SK-N-MC (cell line): ENCODE results near the gene LIMK1.
"Not testable (repeated sequence)": the region's sequence is repeated elsewhere in the genome, so short reads cannot be mapped to it uniquely, and the experiment has no call there.

ENCODE experiments used
- DNase-seq: peaks from one replicate; pipeline ENCODE4 v3.0.0-alpha.2; 2011; ENCODE audit warnings: low read depth, low spot score
- H3K27ac ChIP-seq: fragments of 200-600 bp; sonication (generic); 2 replicates; pipeline ENCODE4 v1.5.1; 2016; ENCODE audit warnings: mixed run types
- H3K36me3 ChIP-seq: fragments of 200-600 bp; sonication (generic); 2 replicates; pipeline ENCODE4 v1.6.1; 2017; ENCODE audit warnings: antibody characterized with exemption, low read length, mixed read lengths; ENCODE audit not compliant: insufficient read depth
- H3K4me3 ChIP-seq: fragments of 200-600 bp; sonication (generic); 2 replicates; pipeline ENCODE4 v1.5.1; 2016
- H3K9ac ChIP-seq: fragments of 200-600 bp; sonication (generic); 2 replicates; pipeline ENCODE4 v1.8.0; 2017; ENCODE audit warnings: mixed run types, mixed read lengths; ENCODE audit not compliant: insufficient read length
- H3K9me3 ChIP-seq: fragments of 200-600 bp; sonication (generic); 2 replicates; pipeline ENCODE4 v1.6.1; 2017; ENCODE audit warnings: low read depth, mild to moderate bottlenecking, antibody characterized with exemption, low read length, moderate library complexity, mixed read lengths
- EZH2 ChIP-seq: fragments of 200-600 bp; sonication (generic); IDR thresholded peaks from one replicate; pipeline ENCODE4 v1.6.1; 2017; ENCODE audit warnings: antibody characterized with exemption
- FOXP2 ChIP-seq: optimal IDR thresholded peaks from 2 replicates; pipeline ENCODE3; 2011; ENCODE audit warnings: mild to moderate bottlenecking, moderate library complexity; ENCODE audit not compliant: insufficient read depth; ENCODE audit errors: extremely low read length, control extremely low read depth
- POLR2AphosphoS5 ChIP-seq: IDR thresholded peaks from 2 replicates; pipeline ENCODE4 v1.6.1; 2012; ENCODE audit warnings: mild to moderate bottlenecking, low read depth, low read length, borderline replicate concordance

The LIMK1 gene

GRCh38 chr7:74164985-74165456, 81.4 kb downstream of the LIMK1 start:
- Histone ChIP-seq H3K9ac (no peak overlapping the region), H3K36me3 (no peaks in the 10 kb centered on the region), H3K9me3 (no peaks in the 10 kb centered on the region), H3K27ac (no peak overlapping the region), H3K4me3 (no peak overlapping the region)
- no peak for TF ChIP-seq POLR2AphosphoS5
- no peak for TF ChIP-seq EZH2
- TF ChIP-seq FOXP2: no peak
- DNase-seq: no peak

- Histone ChIP-seq H3K4me3 (no peak overlapping the region), H3K36me3 (no peaks in the 10 kb centered on the region)
- TF ChIP-seq FOXP2 (no peak), EZH2 (no peak), POLR2AphosphoS5 (no peak)
Observed at GRCh38 chr7:74165867-74166593, 82.4 kb downstream of the LIMK1 start.

GRCh38 chr7:74167324-74167723, 83.7 kb downstream of the LIMK1 start:
- not testable (repeated sequence) for DNase-seq, H3K27ac ChIP-seq

More at GRCh38 chr7:74165867-74166593, 82.4 kb downstream of the LIMK1 start:
- no peaks in the 10 kb centered on the region for H3K9me3 ChIP-seq
- H3K9ac ChIP-seq: no peak overlapping the region
- DNase-seq: no peak
- no peak overlapping the region for H3K27ac ChIP-seq

More at GRCh38 chr7:74167324-74167723, 83.7 kb downstream of the LIMK1 start:
- H3K9me3 ChIP-seq, H3K36me3 ChIP-seq, H3K4me3 ChIP-seq, H3K9ac ChIP-seq: not testable (repeated sequence)
